Measurements from ENCODE around the gene OR10H5.

DNA sequence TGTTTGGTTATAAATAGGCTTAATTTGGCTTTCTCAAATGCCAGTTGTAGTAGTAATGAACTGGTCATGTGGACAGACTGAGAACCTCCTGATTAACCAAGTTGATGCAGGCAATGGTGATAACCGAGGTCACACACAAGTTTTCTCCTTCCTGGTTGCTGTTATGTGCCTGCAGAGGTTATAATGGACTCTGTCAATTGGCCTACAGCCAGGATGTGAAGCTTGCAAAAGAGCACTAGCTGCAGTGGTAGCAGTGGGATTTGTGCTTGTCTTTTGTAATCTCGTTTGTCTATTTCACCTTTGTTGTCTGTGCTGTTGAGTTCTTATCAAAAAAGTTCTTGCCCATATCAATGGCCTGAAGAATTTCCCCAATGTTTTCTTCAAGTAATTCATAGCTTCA, 29.1 kb upstream of the OR10H5 start:
- TF ChIP-seq ZNF274 (IDR thresholded peaks at IDR 0.05; ENCODE audit: low read depth, low read length) (no peak), YY1 (IDR thresholded peaks at IDR 0.05; ENCODE audit: insufficient read depth, insufficient read length) (no peak)
